A673 (cell line): ENCODE results near the gene NHSL1. TPM values are rescaled to one million over a fixed set of nuclear protein-coding genes. Genes with fewer than 3 reads are reported as not detected.

ENCODE experiments used
- BruUV-seq: library from RNA; stranded (reverse); fragments of 400-500 nt; replicated peaks from 2 replicates; lab custom pipeline; 2021; lab: Mats Ljungman, UMichigan
- CTCF ChIA-PET: fragments of 300-600 bp; sonication (Branson Sonifier 250); formaldehyde crosslinking; loops from one replicate; lab custom pipeline; 2022; ENCODE audit warnings: antibody characterized with exemption; lab: Charles Lee
- POLR2A ChIA-PET: fragments of 300-600 bp; sonication (Branson Sonifier 250); formaldehyde crosslinking; loops from one replicate; lab custom pipeline; 2022; ENCODE audit warnings: antibody characterized with exemption; ENCODE audit not compliant: low non-redundant PET; lab: Charles Lee
- DNase-seq: peaks from one replicate; pipeline ENCODE4 v3.0.0-alpha.2; 2015; ENCODE audit warnings: low spot score
- H3K27ac ChIP-seq: fragments of 200-600 bp; sonication (generic); 2 replicates; pipeline ENCODE4 v1.5.1; 2016; ENCODE audit warnings: mixed run types, low read depth, mild to moderate bottlenecking, mixed read lengths, antibody characterized with exemption, low read length; ENCODE audit not compliant: poor library complexity, severe bottlenecking
- H3K27me3 ChIP-seq: fragments of 200-600 bp; sonication (generic); replicated peaks from 2 replicates; pipeline ENCODE4 v1.6.1; 2017; ENCODE audit warnings: mixed run types, low read depth, mild to moderate bottlenecking, mixed read lengths, antibody characterized with exemption, low read length; ENCODE audit not compliant: insufficient read depth, poor library complexity
- H3K36me3 ChIP-seq: fragments of 200-600 bp; sonication (generic); 2 replicates; pipeline ENCODE4 v1.6.1; 2016; ENCODE audit warnings: mixed run types, mild to moderate bottlenecking, mixed read lengths, antibody characterized with exemption, low read length; ENCODE audit not compliant: insufficient read depth, poor library complexity, severe bottlenecking
- H3K4me1 ChIP-seq: fragments of 200-600 bp; sonication (generic); 2 replicates; pipeline ENCODE4 v1.6.1; 2017; ENCODE audit warnings: mixed run types, mild to moderate bottlenecking, mixed read lengths, antibody characterized with exemption, low read length; ENCODE audit not compliant: insufficient read depth, poor library complexity, severe bottlenecking
- H3K4me3 ChIP-seq: fragments of 200-600 bp; sonication (generic); 2 replicates; pipeline ENCODE4 v1.5.1; 2016; ENCODE audit warnings: low read depth, mixed run types, mild to moderate bottlenecking, mixed read lengths, low read length; ENCODE audit not compliant: poor library complexity, severe bottlenecking
- H3K9me3 ChIP-seq: fragments of 200-600 bp; sonication (generic); 2 replicates; pipeline ENCODE4 v1.6.1; 2016; ENCODE audit warnings: mixed run types, low read depth, mild to moderate bottlenecking, mixed read lengths, antibody characterized with exemption, low read length; ENCODE audit not compliant: poor library complexity, severe bottlenecking
- CTCF ChIP-seq: fragments of 300-800, 200-600 bp; sonication (generic); conservative IDR thresholded peaks from 2 replicates; pipeline ENCODE4 v1.5.1; 2017; ENCODE audit warnings: low read depth, mild to moderate bottlenecking, antibody characterized with exemption, low read length, moderate library complexity, mixed read lengths
- EZH2 ChIP-seq: fragments of 200-600 bp; sonication (generic); IDR thresholded peaks from 2 replicates; pipeline ENCODE4 v1.6.1; 2017; ENCODE audit warnings: borderline replicate concordance, low read depth, mild to moderate bottlenecking, mixed read lengths, antibody characterized with exemption, low read length; ENCODE audit not compliant: poor library complexity, severe bottlenecking
- intact Hi-C: fragments of 100-400 bp; cut with micrococcal nuclease; formaldehyde crosslinking; loops from one replicate; pipeline ENCODE4 v1.10.0; 2022; ENCODE audit not compliant: unreplicated experiment
- total RNA-seq: library from RNA; stranded (reverse); gene quantifications from 2 replicates; pipeline ENCODE4 v1.2.3, GENCODE V29; 2021

The NHSL1 gene
- total RNA-seq, 1 experiment from 2014 or later, result 33.1 TPM

- ChIA-PET CTCF (no interaction called here), POLR2A (no interaction called here)
- H3K27ac ChIP-seq, result no peak overlapping the region
- H3K4me1 ChIP-seq, result no peaks in the 10 kb centered on the region
- TF ChIP-seq EZH2 (no peak), CTCF (no peak)
- no peaks in the 10 kb centered on the region for H3K36me3 ChIP-seq
- no peaks in the 10 kb centered on the region for H3K27me3 ChIP-seq
- no peak for DNase-seq
- no peak overlapping the region for H3K4me3 ChIP-seq
- BruUV-seq, result no TSS peak
- intact Hi-C loops, result no loop called here
- no peaks in the 10 kb centered on the region for H3K9me3 ChIP-seq
Measured at GRCh38 chr6:138434925-138435324, 64.4 kb downstream of the NHSL1 start.

GRCh38 chr6:138434096-138434495, 65.2 kb downstream of the NHSL1 start:
- ChIA-PET POLR2A (no interaction called here), CTCF (no interaction called here)
- H3K9me3 ChIP-seq, result no peaks in the 10 kb centered on the region
- no peak overlapping the region for H3K4me3 ChIP-seq
- no peaks in the 10 kb centered on the region for H3K27me3 ChIP-seq
- no peaks in the 10 kb centered on the region for H3K36me3 ChIP-seq
- BruUV-seq, result no TSS peak
- TF ChIP-seq EZH2 (no peak), CTCF (no peak)
- intact Hi-C loops, result no loop called here
- H3K4me1 ChIP-seq, result no peaks in the 10 kb centered on the region
- H3K27ac ChIP-seq, result no peak overlapping the region
- DNase-seq, result no peak

GRCh38 chr6:138432063-138432356, 67.3 kb downstream of the NHSL1 start:
- no peaks in the 10 kb centered on the region for H3K27me3 ChIP-seq
- TF ChIP-seq EZH2, result no peak
- no peak for TF ChIP-seq CTCF
- CTCF ChIA-PET, result no interaction called here
- no peaks in the 10 kb centered on the region for H3K36me3 ChIP-seq
- DNase-seq, result no peak
- intact Hi-C loops, result no loop called here
- no TSS peak for BruUV-seq
- POLR2A ChIA-PET, result no interaction called here
- H3K4me3 ChIP-seq, result no peak overlapping the region
- no peaks in the 10 kb centered on the region for H3K9me3 ChIP-seq
- H3K4me1 ChIP-seq, result no peaks in the 10 kb centered on the region
- H3K27ac ChIP-seq, result no peak overlapping the region
